Muscle of leg (tissue), 11 donors: ENCODE measurements around the gene CHST5. TPM values are rescaled to one million over a fixed set of nuclear protein-coding genes. Genes with fewer than 3 reads are reported as not detected.
"Not testable (repeated sequence)": the region's sequence is repeated elsewhere in the genome, so short reads cannot be mapped to it uniquely, and the experiment has no call there.

ENCODE experiments used
- DNase-seq: peaks from one replicate; pipeline ENCODE4 v3.0.0; 2013
- H3K27ac ChIP-seq: one replicate; pipeline ENCODE4 v1.5.1; 2013; ENCODE audit warnings: mild to moderate bottlenecking, low read length, control low read depth
- H3K27me3 ChIP-seq: one replicate; pipeline ENCODE4 v1.6.1; 2013; ENCODE audit warnings: low read length; ENCODE audit not compliant: control insufficient read depth, insufficient read depth
- H3K36me3 ChIP-seq: one replicate; pipeline ENCODE4 v1.6.1; 2013; ENCODE audit warnings: low read length; ENCODE audit not compliant: control insufficient read depth, insufficient read depth
- H3K4me1 ChIP-seq: one replicate; pipeline ENCODE4 v1.6.1; 2013; ENCODE audit warnings: low read length; ENCODE audit not compliant: control insufficient read depth, insufficient read depth
- H3K4me3 ChIP-seq: one replicate; pipeline ENCODE4 v1.5.1; 2013; ENCODE audit warnings: low read length, control low read depth
- H3K9me3 ChIP-seq: replicated peaks from 2 replicates; pipeline ENCODE4 v1.6.1; 2013; ENCODE audit warnings: low read depth, low read length; ENCODE audit not compliant: control insufficient read depth
- WGBS: methylation state at CpG from one replicate; pipeline ENCODE4 v1.1.5; 2013; ENCODE audit warnings: missing lambda C conversion rate; ENCODE audit not compliant: insufficient coverage; 5-methylcytosine and 5-hydroxymethylcytosine counted together
- polyA plus RNA-seq, 8 donors: library from polyadenylated mRNA; unstranded; fragments of 120-200 nt; gene quantifications; one replicate each; pipeline versions ENCODE4 v1.2.1 to v1.2.3, GENCODE V29; 2013; ENCODE audit warnings: inconsistent platforms in 1 of 8, low replicate concordance in 1 of 8; ENCODE audit not compliant: insufficient read length in 8 of 8, insufficient read depth in 1 of 8
- total RNA-seq: library from RNA; stranded (reverse); fragments of 120-200 nt; gene quantifications from one replicate; pipeline ENCODE4 v1.2.4, GENCODE V29; 2013

Gene CHST5
- total and polyA plus RNA-seq, 9 donors = 0.04 to 1.1 (median 0.24) TPM; not detected in 1

- no peaks in the 10 kb centered on the region for H3K36me3 ChIP-seq
- peaks cover 14% of the 10 kb centered on the region for H3K4me1 ChIP-seq
- no peaks in the 10 kb centered on the region for H3K27me3 ChIP-seq
- 100% methylated on average over 1 of the region's 2 CpGs for WGBS
- no peaks in the 10 kb centered on the region for H3K9me3 ChIP-seq
- H3K4me3 ChIP-seq = no peak overlapping the region
- DNase-seq = peak; percentile 22
- H3K27ac ChIP-seq = peak overlapping the region; percentile 45
These were observed 17.0 kb upstream of the CHST5 start for GRCh38 chr16:75552951-75553350.

GRCh38 chr16:75550211-75550662 is 14.3 kb upstream of the CHST5 start:
- H3K4me3 ChIP-seq = no peak overlapping the region
- H3K27ac ChIP-seq = peak overlapping the region; percentile 69
- 63% methylated on average over 2 of the region's 7 CpGs for WGBS
- peak; percentile 71 for DNase-seq
- H3K36me3 ChIP-seq = no peaks in the 10 kb centered on the region
- H3K4me1 ChIP-seq = peaks cover 1% of the 10 kb centered on the region
- no peaks in the 10 kb centered on the region for H3K9me3 ChIP-seq
- H3K27me3 ChIP-seq = no peaks in the 10 kb centered on the region

GRCh38 chr16:75548456-75548855 is 12.5 kb upstream of the CHST5 start:
- H3K36me3 ChIP-seq, H3K4me3 ChIP-seq, H3K27ac ChIP-seq, H3K9me3 ChIP-seq, H3K27me3 ChIP-seq, H3K4me1 ChIP-seq, DNase-seq: not testable (repeated sequence)
- 97% methylated on average over 3 of the region's 9 CpGs for WGBS

- WGBS = 97% methylated on average over 4 of the region's 7 CpGs
- Histone ChIP-seq H3K9me3 (no peaks in the 10 kb centered on the region), H3K4me3 (no peak overlapping the region), H3K27me3 (no peaks in the 10 kb centered on the region), H3K27ac (no peak overlapping the region), H3K36me3 (peaks cover 3% of the 10 kb centered on the region), H3K4me1 (no peaks in the 10 kb centered on the region)
- DNase-seq = no peak
These were observed 10.4 kb upstream of the CHST5 start for GRCh38 chr16:75546293-75546692.

- not testable (repeated sequence) for H3K4me3 ChIP-seq, DNase-seq, H3K4me1 ChIP-seq, H3K27me3 ChIP-seq, H3K9me3 ChIP-seq, H3K36me3 ChIP-seq, H3K27ac ChIP-seq
- WGBS = no CpG with 5 or more reads among the region's 1 CpG
These were observed 10.0 kb upstream of the CHST5 start for GRCh38 chr16:75545879-75546278.

- H3K36me3 ChIP-seq, DNase-seq, H3K27me3 ChIP-seq, H3K4me3 ChIP-seq, H3K4me1 ChIP-seq, H3K27ac ChIP-seq, H3K9me3 ChIP-seq: not testable (repeated sequence)
- 100% methylated on average over 2 of the region's 8 CpGs for WGBS
These were observed 6.6 kb upstream of the CHST5 start for GRCh38 chr16:75542462-75542861.

- no peaks in the 10 kb centered on the region for H3K9me3 ChIP-seq
- peaks cover 4% of the 10 kb centered on the region for H3K4me1 ChIP-seq
- DNase-seq = no peak
- WGBS = 100% methylated on average over 3 of the region's 5 CpGs
- H3K27ac ChIP-seq = no peak overlapping the region
- no peak overlapping the region for H3K4me3 ChIP-seq
- H3K27me3 ChIP-seq = no peaks in the 10 kb centered on the region
- H3K36me3 ChIP-seq = peaks cover 3% of the 10 kb centered on the region
These were observed 5.3 kb upstream of the CHST5 start for GRCh38 chr16:75541236-75541635.

GRCh38 chr16:75538882-75539565 is 3.1 kb upstream of the CHST5 start:
- not testable (repeated sequence) for DNase-seq, H3K4me1 ChIP-seq, H3K36me3 ChIP-seq, H3K9me3 ChIP-seq, H3K27me3 ChIP-seq, H3K4me3 ChIP-seq
- WGBS = 100% methylated on average over 1 of the region's 10 CpGs
- peak overlapping the region; percentile 67 for H3K27ac ChIP-seq

GRCh38 chr16:75537776-75538175 is 1.9 kb upstream of the CHST5 start:
- Histone ChIP-seq H3K27ac (no peak overlapping the region), H3K4me1 (peaks cover 4% of the 10 kb centered on the region), H3K36me3 (peaks cover 3% of the 10 kb centered on the region), H3K9me3 (no peaks in the 10 kb centered on the region), H3K4me3 (no peak overlapping the region), H3K27me3 (no peaks in the 10 kb centered on the region)
- 100% methylated on average over 1 of the region's 4 CpGs for WGBS
- DNase-seq = no peak

- no peaks in the 10 kb centered on the region for H3K27me3 ChIP-seq
- no peak overlapping the region for H3K4me3 ChIP-seq
- H3K27ac ChIP-seq = no peak overlapping the region
- 50% methylated on average over 12 of the region's 34 CpGs for WGBS
- DNase-seq = no peak
- no peaks in the 10 kb centered on the region for H3K9me3 ChIP-seq
- H3K4me1 ChIP-seq = peaks cover 4% of the 10 kb centered on the region
- no peaks in the 10 kb centered on the region for H3K36me3 ChIP-seq
These were observed 581 bp downstream of the CHST5 start for GRCh38 chr16:75535211-75535843.
